ENCODE results near the gene BRD3OS.

BRD3OS gene

DNA sequence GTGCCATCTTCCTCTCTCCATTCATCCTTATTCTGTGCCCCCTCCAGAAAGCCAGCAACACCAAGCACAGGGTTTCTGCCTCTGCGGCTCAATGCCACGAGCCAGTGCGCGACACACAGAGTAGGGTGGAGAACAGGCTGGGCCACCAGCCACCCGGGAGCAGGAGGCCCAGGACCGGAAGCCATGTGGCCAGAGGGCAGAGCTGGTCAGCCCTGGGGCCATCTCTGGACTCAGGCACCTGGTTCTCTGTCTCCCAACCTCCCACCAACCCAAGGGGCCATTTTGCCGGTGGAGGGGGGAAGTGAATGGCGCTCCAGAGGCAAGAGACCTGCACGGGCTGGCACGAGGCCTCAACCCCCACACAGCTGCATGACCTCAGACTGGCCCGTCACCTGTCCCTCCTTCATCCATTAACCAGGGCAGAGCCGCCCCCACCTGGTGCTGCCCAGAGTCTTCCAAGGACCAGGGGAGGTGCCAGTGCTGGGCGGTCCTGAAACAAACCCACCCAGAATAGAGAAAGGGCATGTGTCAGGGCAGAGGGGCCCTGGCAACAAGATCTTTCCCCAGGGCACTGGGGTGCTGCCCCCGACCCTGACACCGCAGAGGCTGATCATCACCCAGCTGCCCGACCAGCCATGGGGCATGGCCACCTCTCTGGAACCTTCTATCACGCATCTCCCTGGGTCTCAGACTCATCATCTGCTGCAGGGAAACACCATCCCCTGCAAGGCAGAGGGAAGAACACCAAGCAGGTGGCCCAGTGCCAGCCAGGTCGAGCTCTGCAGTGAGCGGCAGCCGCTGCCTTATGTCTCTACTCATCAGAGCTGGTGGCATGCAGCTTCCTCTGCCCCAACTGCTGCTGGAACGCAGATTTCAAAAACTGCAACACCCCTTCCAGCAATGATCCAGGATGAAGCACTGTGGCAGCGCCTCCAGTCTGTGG is 45.1 kb upstream of the BRD3OS start:
- Histone ChIP-seq H3K9me3 (ENCODE audit: control insufficient read depth, low read length) (no peaks in the 10 kb centered on the region), H3K4me1 (ENCODE audit: control insufficient read depth, insufficient read depth, low read length) (peaks cover 30% of the 10 kb centered on the region), H3K27me3 (ENCODE audit: control insufficient read depth, insufficient read depth, low read length, poor library complexity, severe bottlenecking) (no peaks in the 10 kb centered on the region), H3K36me3 (ENCODE audit: control insufficient read depth, insufficient read depth, low read length) (no peaks in the 10 kb centered on the region), H3K4me3 (ENCODE audit: insufficient read depth, low read depth, low read length) (no peak overlapping the region), H3K27ac (ENCODE audit: insufficient read depth, low read depth, low read length, poor library complexity, severe bottlenecking) (no peak overlapping the region)
- 92 to 93% methylated on average over 22 of the region's 22 CpGs for WGBS, 2 experiments

DNA sequence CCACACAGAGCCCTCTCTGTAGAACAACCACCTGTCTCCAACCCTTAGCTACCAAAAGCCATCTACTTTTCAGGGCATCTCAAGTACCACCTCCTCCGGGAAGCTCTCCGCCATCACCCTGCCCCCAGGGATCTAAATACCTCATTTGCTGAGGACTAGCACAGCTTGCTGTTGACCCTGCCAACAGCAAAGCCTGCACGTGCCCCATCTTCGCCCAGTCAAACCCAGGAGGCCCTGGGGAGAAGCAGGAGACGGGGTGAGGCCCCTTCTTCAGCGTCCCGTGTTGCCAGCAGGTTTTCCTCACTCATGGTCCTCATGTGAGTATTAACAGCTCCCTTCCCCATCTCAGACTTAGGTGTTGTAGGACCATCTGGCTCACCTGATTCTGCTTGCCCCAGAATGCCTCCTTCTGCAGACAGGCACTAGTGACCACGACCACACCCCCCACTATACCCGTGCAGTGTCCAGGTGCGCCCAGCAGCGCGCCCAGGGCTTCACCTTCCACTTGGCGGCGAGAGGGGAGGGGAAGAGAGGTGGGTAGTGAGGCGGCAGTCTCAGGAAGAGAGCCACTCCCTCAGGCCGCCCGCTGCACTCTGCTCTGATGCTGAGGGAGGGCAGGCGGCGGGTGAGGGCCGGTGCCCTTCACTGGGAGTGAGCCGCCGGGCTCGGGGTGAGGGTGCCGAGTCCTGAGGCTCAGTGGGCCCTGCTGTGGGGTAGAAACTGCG is 44.3 kb upstream of the BRD3OS start:
- WGBS, 2 experiments: 95% methylated on average over 25 of the region's 25 CpGs
- no peaks in the 10 kb centered on the region for H3K9me3 ChIP-seq (ENCODE audit: control insufficient read depth, low read length)

DNA sequence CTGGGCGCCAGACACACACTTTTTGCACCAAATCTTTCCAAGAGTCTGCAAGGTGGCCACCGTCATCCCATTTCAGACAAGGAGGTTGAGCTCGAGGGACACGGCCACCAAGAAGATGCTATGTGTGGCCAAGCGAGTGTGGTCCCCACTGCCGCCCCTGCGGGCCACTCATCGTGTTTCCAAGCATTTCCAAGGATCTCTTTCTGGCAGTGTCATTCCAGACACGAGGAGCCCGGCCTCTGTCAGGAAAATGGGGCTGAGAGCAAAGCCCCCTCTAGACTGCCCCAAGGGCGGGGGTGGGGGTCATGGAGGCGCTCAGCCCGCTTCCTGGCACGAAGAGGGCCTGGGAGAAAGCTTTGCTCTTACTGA is 43.7 kb upstream of the BRD3OS start:
- Histone ChIP-seq H3K4me3 (ENCODE audit: insufficient read depth, low read depth, low read length) (no peak overlapping the region), H3K27ac (ENCODE audit: insufficient read depth, low read depth, low read length, poor library complexity, severe bottlenecking) (no peak overlapping the region), H3K4me1 (ENCODE audit: control insufficient read depth, insufficient read depth, low read length) (peaks cover 30% of the 10 kb centered on the region), H3K36me3 (ENCODE audit: control insufficient read depth, insufficient read depth, low read length) (no peaks in the 10 kb centered on the region), H3K9me3 (ENCODE audit: control insufficient read depth, low read length) (no peaks in the 10 kb centered on the region), H3K27me3 (ENCODE audit: control insufficient read depth, insufficient read depth, low read length, poor library complexity, severe bottlenecking) (no peaks in the 10 kb centered on the region)
- WGBS, 2 experiments: 95% methylated on average over 14 of the region's 14 CpGs

More for the DNA sequence above, 44.3 kb upstream of the BRD3OS start:
- H3K27ac ChIP-seq (ENCODE audit: insufficient read depth, low read depth, low read length, poor library complexity, severe bottlenecking): no peak overlapping the region
- H3K27me3 ChIP-seq (ENCODE audit: control insufficient read depth, insufficient read depth, low read length, poor library complexity, severe bottlenecking): no peaks in the 10 kb centered on the region
- H3K36me3 ChIP-seq (ENCODE audit: control insufficient read depth, insufficient read depth, low read length): no peaks in the 10 kb centered on the region
- no peak overlapping the region for H3K4me3 ChIP-seq (ENCODE audit: insufficient read depth, low read depth, low read length)
- H3K4me1 ChIP-seq (ENCODE audit: control insufficient read depth, insufficient read depth, low read length): peaks cover 30% of the 10 kb centered on the region

DNA sequence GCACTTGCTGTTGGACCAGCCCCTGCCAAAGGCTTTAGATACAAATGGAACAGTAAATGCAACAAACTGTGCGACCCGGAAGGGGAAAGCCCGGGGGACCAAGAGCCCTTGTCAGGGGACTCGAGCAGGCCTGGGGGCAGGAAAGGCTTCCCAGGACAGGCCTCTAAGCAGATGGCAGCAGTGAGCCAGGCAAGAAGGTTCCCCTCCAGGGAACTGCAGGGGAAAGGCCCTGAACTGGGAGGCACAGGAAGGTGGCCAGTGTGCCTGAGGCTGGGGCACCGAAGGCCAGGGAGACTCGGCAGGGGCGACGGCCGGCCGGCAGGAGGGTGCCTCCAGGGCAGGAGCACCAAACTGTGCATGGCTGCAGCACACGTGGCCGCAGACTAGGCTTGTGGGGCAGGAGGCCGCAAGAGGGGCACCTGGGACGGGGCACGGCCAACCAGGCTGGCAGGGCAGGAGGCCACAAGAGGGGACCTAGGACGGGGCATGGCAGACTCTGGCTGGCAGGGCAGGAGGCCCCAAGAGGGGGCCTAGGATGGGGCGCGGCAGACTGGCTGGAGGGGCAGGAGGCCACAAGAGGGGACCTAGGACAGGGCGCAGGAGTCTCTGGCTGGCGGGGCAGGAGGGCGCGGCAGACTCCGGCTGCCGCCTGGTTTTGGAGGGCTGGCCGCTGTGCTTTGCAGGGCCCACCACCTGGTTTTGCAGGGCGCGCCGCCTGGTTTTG is 43.2 kb upstream of the BRD3OS start:
- 92 to 94% methylated on average over 28 of the region's 28 CpGs for WGBS, 2 experiments
- peaks cover 30% of the 10 kb centered on the region for H3K4me1 ChIP-seq (ENCODE audit: control insufficient read depth, insufficient read depth, low read length)
- no peaks in the 10 kb centered on the region for H3K27me3 ChIP-seq (ENCODE audit: control insufficient read depth, insufficient read depth, low read length, poor library complexity, severe bottlenecking)
- no peak overlapping the region for H3K27ac ChIP-seq (ENCODE audit: insufficient read depth, low read depth, low read length, poor library complexity, severe bottlenecking)
- no peaks in the 10 kb centered on the region for H3K9me3 ChIP-seq (ENCODE audit: control insufficient read depth, low read length)
- no peak overlapping the region for H3K4me3 ChIP-seq (ENCODE audit: insufficient read depth, low read depth, low read length)
- H3K36me3 ChIP-seq (ENCODE audit: control insufficient read depth, insufficient read depth, low read length): no peaks in the 10 kb centered on the region

DNA sequence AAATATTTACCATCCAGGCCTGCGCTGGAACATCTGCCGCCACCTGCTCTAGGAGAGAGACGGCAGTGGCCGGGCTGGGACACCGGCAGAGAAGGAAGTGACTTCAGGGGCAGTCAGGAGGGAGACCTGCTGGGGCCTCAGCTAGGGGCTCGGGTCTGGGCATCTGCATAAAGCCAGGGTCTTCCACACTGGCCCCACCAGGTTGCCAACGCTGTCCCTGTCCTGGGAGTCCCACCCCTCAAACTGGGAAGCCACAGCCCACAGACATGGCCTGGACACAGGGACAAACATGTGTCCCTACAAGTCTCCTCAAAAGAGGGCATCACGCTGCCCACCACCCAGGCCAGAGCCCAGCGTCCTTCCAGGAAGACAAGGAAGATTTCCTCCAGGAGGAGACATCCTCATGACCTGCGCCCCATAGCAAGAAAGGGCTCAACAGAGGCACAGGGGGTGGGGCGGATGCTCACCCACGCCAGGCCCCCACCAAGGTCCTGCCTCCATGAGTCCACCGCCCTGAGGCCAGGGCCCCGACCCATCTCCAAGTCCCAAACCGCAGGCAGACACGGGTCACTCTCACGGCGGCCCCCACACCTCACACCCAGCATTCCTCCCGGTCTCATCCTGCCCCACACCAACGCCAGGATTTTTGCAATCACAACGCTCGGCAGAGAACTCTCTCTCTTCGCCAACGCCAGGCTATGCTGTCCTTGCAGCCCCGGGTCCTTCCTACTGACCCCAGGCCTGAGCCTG is 42.1 kb upstream of the BRD3OS start:
- no peaks in the 10 kb centered on the region for H3K36me3 ChIP-seq (ENCODE audit: control insufficient read depth, insufficient read depth, low read length)
- H3K27me3 ChIP-seq (ENCODE audit: control insufficient read depth, insufficient read depth, low read length, poor library complexity, severe bottlenecking): no peaks in the 10 kb centered on the region
- WGBS, 2 experiments: 87 to 93% methylated on average over 25 of the region's 25 CpGs
- peaks cover 30% of the 10 kb centered on the region for H3K4me1 ChIP-seq (ENCODE audit: control insufficient read depth, insufficient read depth, low read length)
- no peak overlapping the region for H3K4me3 ChIP-seq (ENCODE audit: insufficient read depth, low read depth, low read length)
- no peaks in the 10 kb centered on the region for H3K9me3 ChIP-seq (ENCODE audit: control insufficient read depth, low read length)
- no peak overlapping the region for H3K27ac ChIP-seq (ENCODE audit: insufficient read depth, low read depth, low read length, poor library complexity, severe bottlenecking)

DNA sequence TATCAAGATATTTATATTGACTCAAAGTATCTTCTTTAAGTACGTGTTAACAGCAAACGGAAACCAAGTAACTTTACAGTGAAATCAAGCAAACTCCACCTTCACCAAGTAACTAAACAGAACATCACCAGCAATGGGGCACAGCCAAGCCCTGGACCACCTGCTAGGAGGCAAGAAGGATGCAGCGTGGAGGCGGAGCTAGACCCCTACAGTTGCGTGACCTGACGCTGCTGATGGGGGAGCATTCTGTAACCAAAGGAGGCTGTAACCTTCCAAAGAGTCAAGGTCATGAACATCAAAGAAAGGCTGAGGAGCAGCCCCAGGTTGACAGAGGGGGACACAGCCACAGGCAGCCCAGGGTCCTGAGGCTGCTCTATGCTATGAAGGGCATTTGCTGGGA is 39.2 kb upstream of the BRD3OS start:
- no peaks in the 10 kb centered on the region for H3K9me3 ChIP-seq (ENCODE audit: control insufficient read depth, low read length)
- H3K27ac ChIP-seq (ENCODE audit: insufficient read depth, low read depth, low read length, poor library complexity, severe bottlenecking): no peak overlapping the region
- no peaks in the 10 kb centered on the region for H3K27me3 ChIP-seq (ENCODE audit: control insufficient read depth, insufficient read depth, low read length, poor library complexity, severe bottlenecking)
- peaks cover 19% of the 10 kb centered on the region for H3K4me1 ChIP-seq (ENCODE audit: control insufficient read depth, insufficient read depth, low read length)
- 70% methylated on average over 6 of the region's 6 CpGs for WGBS, 2 experiments
- no peak overlapping the region for H3K4me3 ChIP-seq (ENCODE audit: insufficient read depth, low read depth, low read length)
- H3K36me3 ChIP-seq (ENCODE audit: control insufficient read depth, insufficient read depth, low read length): no peaks in the 10 kb centered on the region

DNA sequence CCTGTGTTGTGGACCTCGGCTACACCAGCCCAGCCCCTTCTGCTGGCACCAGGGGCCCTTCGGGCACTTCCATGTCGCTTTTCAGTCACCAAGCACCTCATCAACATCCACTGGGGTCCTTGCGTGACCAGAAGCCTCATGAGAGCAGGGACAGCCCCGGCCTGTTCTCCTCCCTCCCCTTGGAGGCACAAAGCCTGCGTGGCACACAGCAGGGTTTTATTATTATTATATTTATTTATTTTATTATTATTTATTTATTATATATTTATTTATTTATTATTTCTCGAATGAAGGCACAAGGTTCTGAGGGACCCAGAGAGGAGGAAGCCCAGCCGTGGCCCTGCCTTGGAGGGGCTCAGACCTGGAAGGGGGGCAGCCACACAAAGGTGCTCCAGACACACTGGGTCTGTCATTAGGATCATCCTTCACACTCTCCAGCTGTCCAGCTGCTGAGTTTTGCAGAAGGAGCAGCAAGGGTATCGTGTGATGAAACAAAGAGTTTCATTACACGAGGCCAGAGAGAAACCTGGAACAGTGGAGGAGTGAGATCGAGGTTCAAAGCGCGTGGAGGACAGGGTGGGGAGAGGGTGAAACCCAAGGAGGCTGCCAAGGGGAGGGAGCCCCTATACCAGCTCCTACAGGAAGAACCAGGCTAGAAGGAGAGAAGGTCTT is 38.4 kb upstream of the BRD3OS start:
- WGBS, 2 experiments: 92 to 94% methylated on average over 12 of the region's 13 CpGs
- Histone ChIP-seq H3K4me3 (ENCODE audit: insufficient read depth, low read depth, low read length) (no peak overlapping the region), H3K27me3 (ENCODE audit: control insufficient read depth, insufficient read depth, low read length, poor library complexity, severe bottlenecking) (no peaks in the 10 kb centered on the region), H3K9me3 (ENCODE audit: control insufficient read depth, low read length) (no peaks in the 10 kb centered on the region), H3K27ac (ENCODE audit: insufficient read depth, low read depth, low read length, poor library complexity, severe bottlenecking) (no peak overlapping the region), H3K36me3 (ENCODE audit: control insufficient read depth, insufficient read depth, low read length) (no peaks in the 10 kb centered on the region), H3K4me1 (ENCODE audit: control insufficient read depth, insufficient read depth, low read length) (peaks cover 14% of the 10 kb centered on the region)

DNA sequence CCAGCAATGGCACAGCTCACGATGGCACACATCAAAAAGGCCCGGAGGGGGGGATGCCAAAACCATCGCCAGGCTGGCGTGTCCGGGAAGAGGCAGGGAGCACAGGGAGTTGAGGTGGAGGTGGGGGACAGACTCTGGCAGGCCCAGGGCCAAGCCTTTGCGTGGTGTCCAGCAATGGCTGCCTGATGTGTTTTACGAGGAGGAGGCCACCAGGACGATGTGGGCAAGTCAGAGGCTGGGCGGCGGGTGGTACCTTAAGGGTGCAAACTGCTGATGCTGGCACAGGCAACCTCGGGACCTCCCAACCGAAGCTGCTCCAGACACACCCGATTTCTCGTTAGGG is 37.9 kb upstream of the BRD3OS start:
- Histone ChIP-seq H3K36me3 (ENCODE audit: control insufficient read depth, insufficient read depth, low read length) (no peaks in the 10 kb centered on the region), H3K4me1 (ENCODE audit: control insufficient read depth, insufficient read depth, low read length) (peaks cover 14% of the 10 kb centered on the region), H3K4me3 (ENCODE audit: insufficient read depth, low read depth, low read length) (no peak overlapping the region), H3K9me3 (ENCODE audit: control insufficient read depth, low read length) (no peaks in the 10 kb centered on the region), H3K27me3 (ENCODE audit: control insufficient read depth, insufficient read depth, low read length, poor library complexity, severe bottlenecking) (no peaks in the 10 kb centered on the region), H3K27ac (ENCODE audit: insufficient read depth, low read depth, low read length, poor library complexity, severe bottlenecking) (no peak overlapping the region)
- WGBS, 2 experiments: 95% methylated on average over 14 of the region's 14 CpGs

DNA sequence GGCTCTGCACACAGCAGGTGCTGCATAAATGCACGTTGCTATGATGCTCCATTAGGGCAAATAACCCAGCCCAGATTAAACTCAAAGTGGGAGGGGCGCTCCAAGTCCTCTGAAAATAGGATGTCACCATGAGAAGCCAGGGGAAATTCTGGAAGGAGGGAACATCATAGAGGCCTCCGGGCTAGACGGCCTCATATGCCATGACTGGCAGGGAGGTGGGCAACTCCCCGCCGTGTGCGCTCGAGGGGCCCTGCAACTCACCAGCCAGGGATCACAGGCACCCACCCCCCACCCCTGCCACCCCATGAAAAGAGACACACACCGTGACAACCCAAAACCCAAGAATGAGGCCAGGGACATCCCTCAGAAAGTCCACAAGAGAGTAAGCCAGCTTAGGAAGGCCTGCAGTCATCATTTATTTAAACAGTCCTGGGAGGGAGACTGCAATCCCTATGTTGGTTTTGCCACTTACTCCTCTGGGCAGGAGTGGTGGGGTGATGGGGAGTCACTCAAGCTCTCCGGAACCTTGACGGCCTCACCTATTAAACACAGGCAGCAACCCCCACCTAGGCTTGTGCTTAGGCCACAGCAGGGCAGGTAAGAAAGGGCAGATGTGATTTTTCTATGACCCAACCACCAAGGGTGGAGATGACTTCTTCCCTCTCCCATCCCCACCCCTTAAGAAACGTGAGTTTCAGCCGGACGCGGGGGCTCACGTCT is 37.2 kb upstream of the BRD3OS start:
- H3K4me3 ChIP-seq (ENCODE audit: insufficient read depth, low read depth, low read length): no peak overlapping the region
- no peaks in the 10 kb centered on the region for H3K9me3 ChIP-seq (ENCODE audit: control insufficient read depth, low read length)
- no peaks in the 10 kb centered on the region for H3K36me3 ChIP-seq (ENCODE audit: control insufficient read depth, insufficient read depth, low read length)
- no peaks in the 10 kb centered on the region for H3K27me3 ChIP-seq (ENCODE audit: control insufficient read depth, insufficient read depth, low read length, poor library complexity, severe bottlenecking)
- peaks cover 9% of the 10 kb centered on the region for H3K4me1 ChIP-seq (ENCODE audit: control insufficient read depth, insufficient read depth, low read length)
- WGBS, 2 experiments: 88 to 95% methylated on average over 16 of the region's 16 CpGs
- no peak overlapping the region for H3K27ac ChIP-seq (ENCODE audit: insufficient read depth, low read depth, low read length, poor library complexity, severe bottlenecking)
